HUDEP-2 (cell line): ENCODE measurements around the gene TTC16.
A peak's percentile ranks its signal among the peaks of the same experiment; 100 is the strongest.

ENCODE experiments used
- DNase-seq, 76 experiments: peaks; one replicate each; lab custom pipeline; 2025; ENCODE audit not compliant: unreplicated experiment in 76 of 76; lab: John Stamatoyannopoulos, UW

Gene TTC16

GRCh38 chr9:127761491-127761956 lies 45.6 kb downstream of the TTC16 start:
- DNase-seq, result no peak

GRCh38 chr9:127762111-127762676 lies 46.3 kb downstream of the TTC16 start:
- no peak for DNase-seq

- DNase-seq, result peak in 35 of 76 experiments; percentile 2 to 53 (median 21)
These were observed 48.1 kb downstream of the TTC16 start for GRCh38 chr9:127763918-127764384.

GRCh38 chr9:127765418-127765817 lies 49.5 kb downstream of the TTC16 start:
- no peak for DNase-seq

- DNase-seq, result no peak
These were observed 51.5 kb downstream of the TTC16 start for GRCh38 chr9:127767410-127767809.

- no peak for DNase-seq
These were observed 52.0 kb downstream of the TTC16 start for GRCh38 chr9:127767909-127768331.

GRCh38 chr9:127768698-127769097 lies 52.8 kb downstream of the TTC16 start:
- DNase-seq, result no peak

- DNase-seq, result no peak
These were observed 53.2 kb downstream of the TTC16 start for GRCh38 chr9:127769101-127769500.

- DNase-seq, result no peak
These were observed 54.2 kb downstream of the TTC16 start for GRCh38 chr9:127769929-127770582.

GRCh38 chr9:127770583-127770904 lies 54.7 kb downstream of the TTC16 start:
- peak in 1 of 76 experiments; percentile 31 for DNase-seq

- DNase-seq, result peak; percentile 42 to 98 (median 94)
These were observed 55.2 kb downstream of the TTC16 start for GRCh38 chr9:127770905-127771569.

- no peak for DNase-seq
These were observed 55.8 kb downstream of the TTC16 start for GRCh38 chr9:127771570-127772189.

- DNase-seq, result no peak
These were observed 56.7 kb downstream of the TTC16 start for GRCh38 chr9:127772603-127773002.

- DNase-seq, result no peak
These were observed 57.4 kb downstream of the TTC16 start for GRCh38 chr9:127773272-127773671.

- no peak for DNase-seq
These were observed 58.1 kb downstream of the TTC16 start for GRCh38 chr9:127773981-127774380.

GRCh38 chr9:127776195-127776923 lies 60.5 kb downstream of the TTC16 start:
- peak in 55 of 76 experiments; percentile 7 to 77 (median 47) for DNase-seq

- DNase-seq, result no peak
These were observed 61.0 kb downstream of the TTC16 start for GRCh38 chr9:127776924-127777289.

- no peak for DNase-seq
These were observed 61.6 kb downstream of the TTC16 start for GRCh38 chr9:127777368-127777980.

- DNase-seq, result no peak
These were observed 62.6 kb downstream of the TTC16 start, which contains the start of gene SH2D3C for GRCh38 chr9:127778280-127779135. Gene SH2D3C, minus strand, starts transcription at chr9:127778666. Its CDS starts 39 bp downstream, at chr9:127778627.
